HepG2 (cell line): ENCODE measurements around the gene NRGN. TPM values are rescaled to one million over a fixed set of nuclear protein-coding genes. Genes with fewer than 3 reads are reported as not detected.

Experiments used
- ATAC-seq: fragments of 200-7000 bp; cut with Tn5 transposase; 3 replicates; pipeline ENCODE4 v1.9.1; 2020; ENCODE audit warnings: mild to moderate bottlenecking, moderate library complexity
- BruUV-seq: library from RNA; stranded (reverse); fragments of 400-500 nt; replicated peaks from 2 replicates; lab custom pipeline; 2021; lab: Mats Ljungman, UMichigan
- CTCF ChIA-PET: fragments of 300-600 bp; formaldehyde crosslinking; extraction: SDS; loops from one replicate; lab custom pipeline; 2021; ENCODE audit warnings: low total read pairs, inconsistent platforms, low intra/inter-chr PET ratio; lab: Yijun Ruan, JAX
- POLR2A ChIA-PET: fragments of 350-600 bp; sonication (Branson Sonifier 250); formaldehyde crosslinking; loops from one replicate; lab custom pipeline; 2020; ENCODE audit warnings: antibody characterized with exemption, inconsistent platforms; lab: Yijun Ruan, JAX
- DNase-seq: peaks from one replicate; pipeline ENCODE4 v3.0.0-alpha.2; 2015; ENCODE audit warnings: low spot score
- FAIRE-seq: peaks from 3 replicates; lab custom pipeline; 2011; peaks lifted over from hg19 to GRCh38; lab: Jason Lieb, UNC
- H2AFZ ChIP-seq: one replicate; pipeline ENCODE4 v1.6.1; 2011; ENCODE audit warnings: low read length, inconsistent platforms
- H3K27ac ChIP-seq: fragments of 300-600 bp; 3 replicates; pipeline ENCODE4 v1.8.0; 2011; ENCODE audit warnings: mixed run types, mild to moderate bottlenecking, mixed read lengths, low read length, inconsistent platforms; ENCODE audit not compliant: insufficient read depth; ENCODE audit errors: extremely low read length
- H3K27me3 ChIP-seq, 2 experiments: fragments of 200-600 bp in 1 of 2; 2 replicates in 1 of 2; 3 replicates in 1 of 2; pipeline versions ENCODE4 v1.6.0 to v1.8.0; 2011; ENCODE audit warnings: low read length in 2 of 2, mild to moderate bottlenecking in 2 of 2, moderate library complexity in 2 of 2, inconsistent platforms in 1 of 2; ENCODE audit not compliant: insufficient read depth in 2 of 2, control insufficient read depth in 1 of 2
- H3K36me3 ChIP-seq, 2 experiments: fragments of 200-600 bp in 1 of 2; replicated peaks in 1 of 2; 2 replicates in 1 of 2; 3 replicates in 1 of 2; pipeline versions ENCODE4 v1.5.1 to v1.8.0; 2011; ENCODE audit warnings: low read length in 2 of 2, inconsistent platforms in 1 of 2; ENCODE audit not compliant: insufficient read depth in 2 of 2, control insufficient read depth in 1 of 2
- H3K4me1 ChIP-seq: 2 replicates; pipeline ENCODE4 v1.5.1; 2012; ENCODE audit warnings: low read length, inconsistent platforms; ENCODE audit not compliant: insufficient read depth
- H3K4me2 ChIP-seq: 2 replicates; pipeline ENCODE4 v1.6.0; 2011; ENCODE audit warnings: low read depth, low read length, inconsistent platforms
- H3K4me3 ChIP-seq, 3 experiments: fragments of 200-600 bp in 1 of 3; sonication (generic), shearing (Covaris generic) in 1 of 3; replicated peaks in 1 of 3; 2 replicates each; pipeline ENCODE4 v1.5.1; 2011 to 2016; ENCODE audit warnings: low read length in 3 of 3, inconsistent platforms in 2 of 3, low read depth in 2 of 3, mild to moderate bottlenecking in 2 of 3, control low read depth in 1 of 3, mixed read lengths in 1 of 3; ENCODE audit not compliant: insufficient read depth in 1 of 3
- H3K79me2 ChIP-seq: one replicate; pipeline ENCODE4 v1.6.1; 2011; ENCODE audit warnings: low read length, inconsistent platforms; ENCODE audit not compliant: insufficient read depth
- H3K9ac ChIP-seq: 2 replicates; pipeline ENCODE4 v1.6.0; 2011; ENCODE audit warnings: mild to moderate bottlenecking, low read depth, low read length, inconsistent platforms; ENCODE audit not compliant: insufficient read depth
- H3K9me3 ChIP-seq: 2 replicates; pipeline ENCODE4 v1.5.1; 2012; ENCODE audit warnings: mild to moderate bottlenecking, low read length
- H4K20me1 ChIP-seq: 2 replicates; pipeline ENCODE4 v1.6.0; 2011; ENCODE audit warnings: inconsistent platforms, mild to moderate bottlenecking, low read length, moderate library complexity; ENCODE audit not compliant: insufficient read depth
- HMGXB4 ChIP-seq, 2 experiments: sonication (generic) in 1 of 2; formaldehyde crosslinking in 1 of 2; IDR thresholded peaks; 2 replicates each; pipeline versions ENCODE4 v1.4.0 to v1.6.1; 2018 to 2020; ENCODE audit warnings: missing genetic modification reagents in 2 of 2, borderline replicate concordance in 1 of 2, low read depth in 1 of 2, mild to moderate bottlenecking in 1 of 2, missing biosample characterization in 1 of 2
- HNRNPH1 ChIP-seq: fragments of 200-400 bp; formaldehyde crosslinking; optimal IDR thresholded peaks from 2 replicates; pipeline ENCODE3; 2017; ENCODE audit warnings: mild to moderate bottlenecking, low read depth, low read length
- NAIF1 ChIP-seq: sonication (generic); formaldehyde crosslinking; IDR thresholded peaks from 2 replicates; pipeline ENCODE4 v1.5.0; 2020; ENCODE audit warnings: mild to moderate bottlenecking, missing genetic modification reagents, borderline replicate concordance
- PHF20 ChIP-seq: sonication (generic); formaldehyde crosslinking; IDR thresholded peaks from 2 replicates; pipeline ENCODE4 v1.5.0; 2020; ENCODE audit warnings: mild to moderate bottlenecking, missing genetic modification reagents
- ZNF138 ChIP-seq: sonication (generic); formaldehyde crosslinking; IDR thresholded peaks from 2 replicates; pipeline ENCODE4 v1.5.0; 2020; ENCODE audit warnings: mild to moderate bottlenecking, low read depth, missing genetic modification reagents
- ZNF142 ChIP-seq: sonication (generic); formaldehyde crosslinking; IDR thresholded peaks from 2 replicates; pipeline ENCODE4 v1.4.0; 2020; ENCODE audit warnings: missing genetic modification reagents
- ZNF362 ChIP-seq: sonication (generic); formaldehyde crosslinking; IDR thresholded peaks from 2 replicates; pipeline ENCODE4 v1.4.0; 2020; ENCODE audit warnings: missing genetic modification reagents, mild to moderate bottlenecking, borderline replicate concordance
- ZNF367 ChIP-seq: sonication (generic); formaldehyde crosslinking; IDR thresholded peaks from 2 replicates; pipeline ENCODE4 v1.4.0; 2020; ENCODE audit warnings: missing genetic modification reagents, borderline replicate concordance
- ZNF724P ChIP-seq: sonication (generic); formaldehyde crosslinking; IDR thresholded peaks from 2 replicates; pipeline ENCODE4 v1.8.0; 2022; ENCODE audit warnings: missing genetic modification reagents, borderline replicate concordance
- ZNF792 ChIP-seq: IDR thresholded peaks from 2 replicates; pipeline ENCODE4 v1.6.1; 2016
- WGBS: methylation state at CpG from one replicate; pipeline ENCODE4 v1.1.6; 2017; ENCODE audit warnings: low lambda C conversion rate; 5-methylcytosine and 5-hydroxymethylcytosine counted together
- in situ Hi-C: cut with HindIII; loops from 2 replicates; pipeline ENCODE4 v1.10.0; 2017; ENCODE audit warnings: low pct_unique_long_range_greater_than_20kb; ENCODE audit not compliant: extremely low pct_ligation_motif_present
- intact Hi-C: fragments of 100-400 bp; cut with micrococcal nuclease; formaldehyde crosslinking; loops from one replicate; pipeline ENCODE4 v1.10.0; 2022; ENCODE audit not compliant: unreplicated experiment
- polyA plus RNA-seq, 8 experiments: library from polyadenylated mRNA; depleted of rRNA in 3 of 8; stranded (reverse) in 7 of 8; unstranded in 1 of 8; fragments of >200 nt; fragmentation: Illumina TruSeq in 4 of 8; extraction: Trizol in 4 of 8; gene quantifications; 2 replicates each; pipeline versions ENCODE4 v1.2.1 to v1.2.3, GENCODE V29; 2011 to 2016; ENCODE audit warnings: low read depth in 4 of 8, missing spikeins in 1 of 8, mixed read lengths in 1 of 8; ENCODE audit not compliant: insufficient read depth in 1 of 8
- total RNA-seq, 5 experiments: library from RNA; depleted of rRNA; stranded (reverse); fragments of >200 nt; fragmentation: Illumina TruSeq; extraction: Trizol; gene quantifications; 2 replicates each; pipeline ENCODE4 v1.2.3, GENCODE V29; 2016; ENCODE audit warnings: low read depth in 1 of 5

Gene NRGN
- total and polyA plus RNA-seq, 2 of the 13 experiments (the other 11 are each of a cell fraction or from before 2014, with no cell fraction given) = 0.22 TPM; not detected in 1

- H3K4me1 ChIP-seq = peaks cover 29% of the 10 kb centered on the region
- ATAC-seq = no peak
- in situ Hi-C loops = no loop called here
- H3K27ac ChIP-seq = no peak overlapping the region
- no peaks in the 10 kb centered on the region for H3K79me2 ChIP-seq
- TF ChIP-seq ZNF362 (CRISPR knock-in tag) = no peak
- no peak for TF ChIP-seq ZNF367 (CRISPR knock-in tag)
- TF ChIP-seq PHF20 (CRISPR knock-in tag) = no peak
- no peak for TF ChIP-seq HMGXB4 (CRISPR knock-in tag; IDR thresholded peaks at IDR 0.05; ENCODE audit: borderline replicate concordance in 1 of 2, low read depth in 1 of 2)
- TF ChIP-seq NAIF1 (CRISPR knock-in tag) = no peak
- TF ChIP-seq ZNF724P (CRISPR knock-in tag) = no peak
- TF ChIP-seq ZNF142 = no peak
- no peak for TF ChIP-seq ZNF138 (CRISPR knock-in tag)
- no peak for TF ChIP-seq ZNF792 (CRISPR knock-in tag)
- no peak for TF ChIP-seq HNRNPH1
- WGBS = 40% methylated on average over 5 of the region's 6 CpGs
- H3K4me3 ChIP-seq = no peak overlapping the region
- DNase-seq = no peak
- no peaks in the 10 kb centered on the region for H3K36me3 ChIP-seq
- H2AFZ ChIP-seq = no peak overlapping the region
- CTCF ChIA-PET = no interaction called here
- peaks cover 2 to 71% of the 10 kb centered on the region in 2 experiments; a peak in 4 of 5 replicates for H3K27me3 ChIP-seq
- no peak for FAIRE-seq
- BruUV-seq = no TSS peak
- POLR2A ChIA-PET = no interaction called here
- H3K9ac ChIP-seq = no peak overlapping the region
- H4K20me1 ChIP-seq = no peaks in the 10 kb centered on the region
- no peaks in the 10 kb centered on the region for H3K9me3 ChIP-seq
- intact Hi-C loops = loop anchor here (5.0 to 10.0 kb wide), 2 partner anchors 52 to 1001 kb away; partner anchors contain the start of gene ZNF202
- H3K4me2 ChIP-seq = no peak overlapping the region
These were observed 3.3 kb downstream of the NRGN start for GRCh38 chr11:124743050-124743449.
